ENCODE data around the gene CACNA1H. TPM values are rescaled to one million over a fixed set of nuclear protein-coding genes. Genes with fewer than 3 reads are reported as not detected.

CACNA1H gene
- total RNA-seq, 3 donors from 2014 or later (not counting 1 experiment from before 2014, with no cell fraction given): 1.1 to 1.5 (median 1.3) TPM

- H3K27me3 Mint-ChIP-seq (ENCODE audit: low read depth in 2 of 2): peaks cover 0 to 7% of the 10 kb centered on the region in 2 donors
- intact Hi-C loops (cut with micrococcal nuclease): no loop called here
- Histone ChIP-seq H3K4me1 (ENCODE audit: control insufficient read depth, insufficient read depth, low read length) (peaks cover 8% of the 10 kb centered on the region), H3K36me3 (ENCODE audit: control insufficient read depth, insufficient read depth, low read length) (no peaks in the 10 kb centered on the region), H3K4me3 (ENCODE audit: low read length) (no peak overlapping the region), H3K9me3 (ENCODE audit: control insufficient read depth, insufficient read depth, low read length) (no peaks in the 10 kb centered on the region), H3K27ac (ENCODE audit: low read length) (no peak overlapping the region), H3K27me3 (ENCODE audit: control insufficient read depth, insufficient read depth, low read length) (peaks cover 19% of the 10 kb centered on the region)
- no peak for TF ChIP-seq CTCF (IDR thresholded peaks at IDR 0.05)
- no peaks in the 10 kb centered on the region for H3K4me1 Mint-ChIP-seq
- no peak for ATAC-seq
- no peaks in the 10 kb centered on the region for H3K36me3 Mint-ChIP-seq
- DNase-seq: no peak
- no peaks in the 10 kb centered on the region for H3K9me3 Mint-ChIP-seq
- H3K4me3 Mint-ChIP-seq: no peak overlapping the region
- 64% methylated on average over 65 of the region's 65 CpGs for WGBS (ENCODE audit: insufficient coverage)
- no peak overlapping the region for H3K27ac Mint-ChIP-seq
These were observed 5.8 kb downstream of the CACNA1H start for GRCh38 chr16:1158456-1159324.

GRCh38 chr16:1159325-1159972, 6.5 kb downstream of the CACNA1H start:
- Histone ChIP-seq H3K9me3 (ENCODE audit: control insufficient read depth, insufficient read depth, low read length) (no peaks in the 10 kb centered on the region), H3K4me3 (ENCODE audit: low read length) (no peak overlapping the region), H3K4me1 (ENCODE audit: control insufficient read depth, insufficient read depth, low read length) (peaks cover 2% of the 10 kb centered on the region), H3K27ac (ENCODE audit: low read length) (no peak overlapping the region), H3K36me3 (ENCODE audit: control insufficient read depth, insufficient read depth, low read length) (no peaks in the 10 kb centered on the region), H3K27me3 (ENCODE audit: control insufficient read depth, insufficient read depth, low read length) (peaks cover 17% of the 10 kb centered on the region)
- 67% methylated on average over 28 of the region's 28 CpGs for WGBS (ENCODE audit: insufficient coverage)
- peaks cover 0 to 7% of the 10 kb centered on the region in 2 donors for H3K27me3 Mint-ChIP-seq (ENCODE audit: low read depth in 2 of 2)
- H3K4me1 Mint-ChIP-seq: no peaks in the 10 kb centered on the region
- ATAC-seq: no peak
- no peak overlapping the region for H3K27ac Mint-ChIP-seq
- H3K4me3 Mint-ChIP-seq: no peak overlapping the region
- DNase-seq: no peak
- no peak for TF ChIP-seq CTCF (IDR thresholded peaks at IDR 0.05)
- H3K36me3 Mint-ChIP-seq: no peaks in the 10 kb centered on the region
- intact Hi-C loops (cut with micrococcal nuclease): no loop called here
- H3K9me3 Mint-ChIP-seq: no peaks in the 10 kb centered on the region

- no peaks in the 10 kb centered on the region for H3K9me3 Mint-ChIP-seq
- 79% methylated on average over 56 of the region's 56 CpGs for WGBS (ENCODE audit: insufficient coverage)
- no peaks in the 10 kb centered on the region for H3K36me3 Mint-ChIP-seq
- ATAC-seq: no peak
- H3K4me3 Mint-ChIP-seq: no peak overlapping the region
- no peaks in the 10 kb centered on the region for H3K4me1 Mint-ChIP-seq
- H3K4me3 ChIP-seq (ENCODE audit: low read length): no peak overlapping the region
- H3K4me1 ChIP-seq (ENCODE audit: control insufficient read depth, insufficient read depth, low read length): no peaks in the 10 kb centered on the region
- H3K27me3 ChIP-seq (ENCODE audit: control insufficient read depth, insufficient read depth, low read length): peaks cover 10% of the 10 kb centered on the region
- no peak overlapping the region for H3K27ac Mint-ChIP-seq
- intact Hi-C loops (cut with micrococcal nuclease): no loop called here
- no peaks in the 10 kb centered on the region for H3K36me3 ChIP-seq (ENCODE audit: control insufficient read depth, insufficient read depth, low read length)
- no peaks in the 10 kb centered on the region for H3K9me3 ChIP-seq (ENCODE audit: control insufficient read depth, insufficient read depth, low read length)
- TF ChIP-seq CTCF (IDR thresholded peaks at IDR 0.05): no peak
- H3K27me3 Mint-ChIP-seq (ENCODE audit: low read depth in 2 of 2): peaks cover 0 to 6% of the 10 kb centered on the region in 2 donors
- H3K27ac ChIP-seq (ENCODE audit: low read length): no peak overlapping the region
- DNase-seq: no peak
These were observed 7.3 kb downstream of the CACNA1H start for GRCh38 chr16:1159973-1160772.

Data from natural killer cell (primary cell).